ENCODE results near the gene PILRA. TPM values are rescaled to one million over a fixed set of nuclear protein-coding genes. Genes with fewer than 3 reads are reported as not detected.
"Not testable (repeated sequence)": the region's sequence is repeated elsewhere in the genome, so short reads cannot be mapped to it uniquely, and the experiment has no call there.

PILRA gene
- total RNA-seq, 1 experiment from 2014 or later, result not detected

GRCh38 chr7:100378114-100378755 is 4.9 kb downstream of the PILRA start:
- no peak for DNase-seq (ENCODE audit: low spot score)

- no peak for DNase-seq (ENCODE audit: low spot score)
These were observed 6.9 kb downstream of the PILRA start for GRCh38 chr7:100380196-100380595.

GRCh38 chr7:100381531-100382233 is 8.4 kb downstream of the PILRA start:
- DNase-seq (ENCODE audit: low spot score), result not testable (repeated sequence)

- not testable (repeated sequence) for DNase-seq (ENCODE audit: low spot score)
These were observed 9.1 kb downstream of the PILRA start for GRCh38 chr7:100382234-100382853.

- DNase-seq (ENCODE audit: low spot score), result no peak
These were observed 11.5 kb downstream of the PILRA start for GRCh38 chr7:100384628-100385294.

- no peak for DNase-seq (ENCODE audit: low spot score)
These were observed 13.7 kb downstream of the PILRA start for GRCh38 chr7:100386940-100387339.

- no peak for DNase-seq (ENCODE audit: low spot score)
These were observed 14.4 kb downstream of the PILRA start for GRCh38 chr7:100387695-100388094.

- no peak for DNase-seq (ENCODE audit: low spot score)
These were observed 16.3 kb downstream of the PILRA start for GRCh38 chr7:100389437-100390088.

- DNase-seq (ENCODE audit: low spot score), result no peak
These were observed 17.2 kb downstream of the PILRA start for GRCh38 chr7:100390286-100391009.

GRCh38 chr7:100393233-100393905 is 20.1 kb downstream of the PILRA start:
- DNase-seq (ENCODE audit: low spot score), result no peak

GRCh38 chr7:100394077-100394476 is 20.8 kb downstream of the PILRA start:
- DNase-seq (ENCODE audit: low spot score), result no peak

GRCh38 chr7:100396421-100396982 is 23.2 kb downstream of the PILRA start:
- no peak for DNase-seq (ENCODE audit: low spot score)

- no peak for DNase-seq (ENCODE audit: low spot score)
These were observed 24.2 kb downstream of the PILRA start for GRCh38 chr7:100397315-100398081.

GRCh38 chr7:100398239-100398638 is 25.0 kb downstream of the PILRA start:
- DNase-seq (ENCODE audit: low spot score), result no peak

GRCh38 chr7:100400041-100400440 is 26.8 kb downstream of the PILRA start:
- DNase-seq (ENCODE audit: low spot score), result no peak

GRCh38 chr7:100400656-100401055 is 27.4 kb downstream of the PILRA start:
- DNase-seq (ENCODE audit: low spot score), result no peak

- DNase-seq (ENCODE audit: low spot score), result no peak
These were observed 28.5 kb downstream of the PILRA start for GRCh38 chr7:100401811-100402210.

GRCh38 chr7:100402241-100402640 is 29.0 kb downstream of the PILRA start:
- DNase-seq (ENCODE audit: low spot score), result no peak

- DNase-seq (ENCODE audit: low spot score), result peak; percentile 78
These were observed 33.5 kb downstream of the PILRA start for GRCh38 chr7:100406767-100407166.
